Ishikawa (cell line): ENCODE results near the gene RALGAPA2.

Experiments used
- CEBPB ChIP-seq: IDR thresholded peaks from 2 replicates; pipeline ENCODE4 v1.6.1; 2012
- CREB1 ChIP-seq: IDR thresholded peaks from 2 replicates; pipeline ENCODE4 v1.6.1; 2012; ENCODE audit warnings: low read depth
- EGR1 ChIP-seq: IDR thresholded peaks from 2 replicates; pipeline ENCODE4 v1.6.1; 2012
- EP300 ChIP-seq: IDR thresholded peaks from 2 replicates; pipeline ENCODE4 v1.6.1; 2012; ENCODE audit warnings: borderline replicate concordance
- FOXM1 ChIP-seq: IDR thresholded peaks from 2 replicates; pipeline ENCODE4 v1.6.1; 2012; ENCODE audit warnings: low read depth, borderline replicate concordance
- NFIC ChIP-seq: IDR thresholded peaks from 2 replicates; pipeline ENCODE4 v1.6.1; 2012
- RAD21 ChIP-seq: IDR thresholded peaks from 2 replicates; pipeline ENCODE4 v1.6.1; 2012; ENCODE audit warnings: low read depth
- REST ChIP-seq: IDR thresholded peaks from 2 replicates; pipeline ENCODE4 v1.6.1; 2012; ENCODE audit warnings: low read depth, mild to moderate bottlenecking
- TAF1 ChIP-seq: IDR thresholded peaks from 2 replicates; pipeline ENCODE4 v1.6.1; 2012; ENCODE audit warnings: low read depth, mild to moderate bottlenecking
- TCF12 ChIP-seq: IDR thresholded peaks from 2 replicates; pipeline ENCODE4 v1.6.1; 2012; ENCODE audit warnings: low read depth
- TEAD4 ChIP-seq: IDR thresholded peaks from 2 replicates; pipeline ENCODE4 v1.6.1; 2012
- USF1 ChIP-seq: IDR thresholded peaks from 2 replicates; pipeline ENCODE4 v1.6.1; 2012
- YY1 ChIP-seq: IDR thresholded peaks from 2 replicates; pipeline ENCODE4 v1.6.1; 2012; ENCODE audit warnings: low read depth
- ZBTB7A ChIP-seq: IDR thresholded peaks from 2 replicates; pipeline ENCODE4 v1.6.1; 2012; ENCODE audit warnings: low read depth
- TF ChIP-seq, protein P1 (sequence below): IDR thresholded peaks from 2 replicates; pipeline ENCODE4 v1.6.1; 2012

Gene RALGAPA2

DNA sequence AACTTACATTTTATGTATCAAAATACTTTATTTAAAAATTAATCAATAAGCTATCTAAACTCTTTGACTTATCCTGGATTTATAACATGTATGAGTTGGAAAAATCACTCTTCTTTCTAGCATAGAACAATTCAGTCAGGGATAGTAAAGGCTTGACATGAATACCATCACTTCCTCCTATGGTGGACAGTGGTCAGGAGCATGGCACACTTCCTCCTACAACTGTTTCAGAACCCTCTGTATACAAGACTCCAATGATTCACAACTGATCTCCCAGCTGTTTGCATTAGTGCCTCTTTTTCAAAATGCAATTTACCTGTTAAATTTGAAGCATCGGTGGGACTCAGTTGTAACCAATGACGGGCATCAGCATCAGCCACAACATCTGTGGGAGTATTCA, 129.7 kb downstream of the RALGAPA2 start:
- TF ChIP-seq TAF1 (no peak), TEAD4 (no peak), TCF12 (no peak), NFIC (no peak), ZBTB7A (no peak), USF1 (no peak), EP300 (no peak), CEBPB (no peak), REST (no peak), CREB1 (no peak), YY1 (no peak)
- TF ChIP-seq, protein P1, sequence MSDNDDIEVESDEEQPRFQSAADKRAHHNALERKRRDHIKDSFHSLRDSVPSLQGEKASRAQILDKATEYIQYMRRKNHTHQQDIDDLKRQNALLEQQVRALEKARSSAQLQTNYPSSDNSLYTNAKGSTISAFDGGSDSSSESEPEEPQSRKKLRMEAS = no peak

DNA sequence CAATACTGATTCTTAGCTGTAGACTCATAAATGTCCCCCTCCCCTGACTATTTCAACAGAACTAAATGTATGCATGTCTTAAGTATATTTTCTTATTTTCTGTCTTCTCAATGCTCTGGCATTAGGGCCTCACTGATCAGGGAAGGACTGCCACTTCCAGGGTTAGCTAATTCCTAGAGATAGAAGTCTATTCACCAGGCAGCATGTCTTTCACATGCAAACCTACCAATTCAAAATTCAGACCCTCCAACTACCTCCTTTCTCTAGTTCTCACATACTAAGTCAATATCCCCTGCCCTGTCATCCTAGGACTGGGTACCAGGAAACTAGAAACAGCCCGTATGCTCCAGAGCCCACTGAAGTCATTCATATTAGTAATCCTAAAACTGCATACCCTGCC, 132.3 kb downstream of the RALGAPA2 start:
- TF ChIP-seq RAD21 (no peak), REST (no peak), TAF1 (no peak), EGR1 (no peak), ZBTB7A (no peak), TEAD4 (no peak)

DNA sequence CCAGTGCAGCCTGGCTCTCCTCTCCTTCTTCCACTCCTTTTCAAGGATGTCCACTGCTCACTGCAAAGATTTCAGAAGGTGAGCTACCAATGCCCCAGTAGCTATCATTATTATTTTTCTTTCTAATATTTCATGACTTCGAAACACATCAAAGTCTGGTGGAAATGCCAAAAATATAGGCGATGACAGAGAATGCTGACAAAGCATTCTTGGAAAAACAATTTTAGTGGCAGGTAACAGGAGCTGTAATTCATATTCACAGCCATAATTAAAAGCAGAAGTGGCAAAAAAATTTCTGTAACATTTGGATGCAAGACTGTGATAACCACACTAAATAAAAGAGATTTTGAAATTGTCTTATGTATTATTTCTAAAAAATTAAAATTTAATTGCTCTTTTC, 133.6 kb downstream of the RALGAPA2 start:
- TF ChIP-seq REST = no peak
- no peak for TF ChIP-seq RAD21
- no peak for TF ChIP-seq TAF1
- no peak for TF ChIP-seq EP300
- no peak for TF ChIP-seq TCF12
- TF ChIP-seq ZBTB7A = no peak
- no peak for TF ChIP-seq FOXM1
- TF ChIP-seq TEAD4 = no peak
- TF ChIP-seq YY1 = no peak
- no peak for TF ChIP-seq CREB1
- TF ChIP-seq, protein P1 = no peak
- TF ChIP-seq CEBPB = no peak
- TF ChIP-seq NFIC = no peak
- no peak for TF ChIP-seq USF1
- TF ChIP-seq EGR1 = no peak

GRCh38 chr20:20573797-20574196, 138.6 kb downstream of the RALGAPA2 start:
- no peak for TF ChIP-seq EGR1
- no peak for TF ChIP-seq TCF12
- TF ChIP-seq CREB1 = no peak
- no peak for TF ChIP-seq REST
- TF ChIP-seq TEAD4 = no peak
- no peak for TF ChIP-seq USF1
- TF ChIP-seq, protein P1 = no peak
- TF ChIP-seq TAF1 = no peak
- TF ChIP-seq ZBTB7A = no peak
- no peak for TF ChIP-seq YY1
- TF ChIP-seq FOXM1 = no peak
- TF ChIP-seq EP300 = no peak
- TF ChIP-seq RAD21 = no peak
- TF ChIP-seq NFIC = no peak
- TF ChIP-seq CEBPB = no peak
